Fibroblast of skin of right quadriceps (primary cell): Measurements from ENCODE around the gene NVL.

Experiments
- DNase-seq: peaks from one replicate; pipeline ENCODE4 v3.0.0-alpha.2; 2013

The NVL gene

DNA sequence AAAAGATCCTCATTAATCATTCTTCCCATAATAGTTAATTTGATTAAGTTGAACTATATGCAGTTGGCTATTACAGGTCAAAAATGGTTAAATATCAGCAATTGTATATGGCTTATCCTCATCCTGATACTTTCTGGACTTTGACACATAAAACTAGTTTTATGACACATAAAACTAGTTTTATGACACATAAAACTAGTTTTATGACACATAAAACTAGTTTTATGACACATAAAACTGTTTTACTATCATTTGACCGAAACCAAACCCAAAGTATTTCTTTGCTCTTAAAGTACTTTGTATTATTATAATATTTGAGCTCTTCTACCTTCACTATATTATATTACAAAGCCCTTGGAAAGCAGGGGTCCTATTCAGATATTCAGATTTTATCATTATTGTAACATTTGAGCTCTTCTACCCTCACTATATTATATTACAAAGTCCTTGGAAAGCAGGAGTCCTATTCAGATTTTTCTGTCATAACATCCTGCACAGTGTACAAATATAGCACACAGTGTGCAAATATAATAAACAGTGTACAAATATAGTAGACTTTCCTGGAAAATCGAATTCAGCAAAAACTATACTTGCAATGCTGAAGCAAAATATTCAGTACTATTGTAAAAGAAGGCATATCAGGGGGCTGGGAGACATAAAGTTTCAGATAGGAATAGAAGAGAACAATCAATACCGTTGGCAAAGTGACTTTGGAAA is 53.0 kb downstream of the NVL start:
- no peak for DNase-seq

DNA sequence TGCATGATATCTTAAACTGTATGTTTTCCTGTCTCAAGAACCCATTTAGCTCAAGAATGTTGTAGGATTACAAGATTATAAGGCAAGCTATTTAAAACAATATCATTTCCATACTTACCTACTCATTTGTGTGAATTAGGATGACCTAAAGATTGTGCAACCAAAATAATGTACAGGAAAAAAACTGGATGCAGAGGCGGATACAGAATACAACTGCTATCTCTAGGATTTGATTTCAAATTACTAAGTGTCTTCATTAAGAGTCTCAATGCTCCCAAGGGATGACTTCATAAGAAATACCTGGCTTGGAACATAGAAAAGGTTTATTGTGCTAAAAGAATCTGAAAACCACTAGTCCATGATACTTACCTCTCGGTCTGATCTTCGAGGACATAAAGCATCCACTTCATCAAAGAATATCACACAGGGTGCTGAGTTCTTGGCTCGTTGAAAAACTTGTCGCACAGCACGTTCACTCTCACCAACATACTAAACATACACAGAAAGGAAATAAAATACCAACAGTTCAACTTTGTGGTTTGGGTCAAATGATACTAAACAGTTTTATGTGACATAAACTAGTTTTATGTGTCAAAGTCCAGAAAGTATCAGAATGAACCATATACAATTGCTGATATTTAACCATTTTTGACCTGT is 54.9 kb downstream of the NVL start:
- no peak for DNase-seq

DNA sequence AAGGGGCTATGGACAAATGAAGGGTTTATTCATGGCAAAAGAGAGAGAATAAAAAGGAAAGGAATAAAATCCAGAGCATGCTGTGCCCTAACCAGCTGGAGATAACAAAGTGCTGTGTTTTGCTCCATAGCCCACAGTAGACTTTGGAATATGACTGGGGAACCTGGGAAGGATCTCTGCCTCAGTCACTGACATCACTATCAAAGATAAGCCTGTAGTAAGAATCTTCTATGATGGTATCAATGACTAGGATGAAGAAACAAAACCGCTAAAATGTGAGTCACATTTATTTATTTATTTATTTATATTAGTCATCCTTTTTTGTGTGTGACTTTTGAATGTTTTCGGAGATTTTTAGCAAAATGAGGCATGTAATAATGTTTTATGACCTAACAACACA is 56.3 kb downstream of the NVL start:
- DNase-seq, result peak; percentile 32

DNA sequence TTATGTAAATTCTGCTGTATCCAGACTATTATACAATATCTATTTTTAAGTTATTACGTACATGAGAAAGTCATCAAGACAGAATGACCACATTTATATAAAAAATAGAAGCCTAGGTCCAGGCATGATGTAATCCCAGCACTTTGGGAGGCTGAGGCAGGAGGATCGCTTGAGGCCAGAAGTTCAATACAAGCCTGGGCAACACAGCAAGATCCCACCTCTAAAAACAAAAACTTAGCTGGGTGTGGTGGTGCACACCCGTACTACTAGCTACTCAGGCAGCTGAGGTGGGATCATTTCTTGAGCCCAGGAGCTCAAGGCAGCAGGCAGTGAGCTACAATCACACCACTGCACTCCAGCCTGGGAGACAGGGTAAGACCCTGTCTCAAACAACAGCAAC is 58.9 kb downstream of the NVL start:
- no peak for DNase-seq

DNA sequence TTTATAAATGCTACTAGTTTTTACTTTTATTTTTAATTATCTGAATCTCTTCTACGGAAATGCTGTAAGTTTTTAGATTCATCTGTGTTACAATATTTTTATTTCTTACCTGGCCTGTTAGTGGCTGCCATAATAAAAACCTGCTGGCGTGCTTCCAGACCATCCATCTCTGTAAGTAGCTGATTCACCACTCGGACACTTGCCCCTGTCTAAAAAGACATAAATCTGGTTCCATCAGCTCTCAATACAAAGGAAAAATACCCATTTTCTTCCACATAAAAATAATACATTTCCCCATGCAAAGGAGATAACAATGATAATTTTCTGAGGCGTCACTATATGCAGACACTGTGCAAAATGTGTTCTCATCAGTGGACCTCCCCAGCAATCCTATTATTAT is 62.0 kb downstream of the NVL start:
- DNase-seq, result no peak

DNA sequence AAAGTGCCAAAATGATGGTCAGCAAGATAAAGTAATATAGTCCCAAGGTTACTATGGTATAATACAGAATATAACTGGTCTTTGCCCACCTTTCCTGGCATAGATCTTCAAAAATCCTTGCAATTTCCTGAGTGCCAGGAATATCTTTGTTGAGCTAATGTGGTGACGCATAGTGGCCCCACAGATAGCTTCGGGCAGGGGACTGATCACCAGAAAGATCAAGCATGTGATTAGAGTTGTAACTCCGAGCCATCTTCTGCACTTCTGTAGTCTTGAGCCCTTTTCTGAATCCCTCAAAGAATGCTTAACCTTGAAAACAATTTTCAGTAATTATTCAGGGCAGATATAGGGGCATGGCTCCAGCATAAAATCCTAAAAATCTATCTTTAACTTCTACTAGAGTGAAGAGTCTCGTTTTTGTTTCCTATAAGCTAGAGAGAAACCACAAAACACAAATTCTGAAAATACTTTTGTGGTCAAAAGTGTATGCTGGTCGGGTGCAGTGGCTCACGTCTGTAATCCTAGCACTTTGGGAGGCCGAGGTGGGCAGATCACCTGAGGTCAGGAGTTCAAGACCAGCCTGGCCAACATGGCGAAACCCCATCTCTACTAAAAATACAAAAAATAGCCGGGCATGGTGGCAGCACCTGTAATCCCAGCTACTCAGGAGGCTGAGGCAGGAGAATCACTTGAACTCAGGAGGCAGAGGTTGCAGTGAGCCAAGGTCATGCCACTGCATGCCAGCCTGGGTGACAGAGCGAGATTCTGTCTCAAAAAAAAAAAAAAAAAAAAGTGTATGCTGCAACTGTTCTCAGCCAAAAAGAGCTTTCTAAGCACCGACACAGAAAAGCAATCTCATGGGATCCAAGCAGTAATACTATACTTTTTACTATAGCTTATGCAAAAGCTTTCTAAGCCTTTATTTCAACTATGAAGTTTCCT is 62.8 kb downstream of the NVL start:
- no peak for DNase-seq

DNA sequence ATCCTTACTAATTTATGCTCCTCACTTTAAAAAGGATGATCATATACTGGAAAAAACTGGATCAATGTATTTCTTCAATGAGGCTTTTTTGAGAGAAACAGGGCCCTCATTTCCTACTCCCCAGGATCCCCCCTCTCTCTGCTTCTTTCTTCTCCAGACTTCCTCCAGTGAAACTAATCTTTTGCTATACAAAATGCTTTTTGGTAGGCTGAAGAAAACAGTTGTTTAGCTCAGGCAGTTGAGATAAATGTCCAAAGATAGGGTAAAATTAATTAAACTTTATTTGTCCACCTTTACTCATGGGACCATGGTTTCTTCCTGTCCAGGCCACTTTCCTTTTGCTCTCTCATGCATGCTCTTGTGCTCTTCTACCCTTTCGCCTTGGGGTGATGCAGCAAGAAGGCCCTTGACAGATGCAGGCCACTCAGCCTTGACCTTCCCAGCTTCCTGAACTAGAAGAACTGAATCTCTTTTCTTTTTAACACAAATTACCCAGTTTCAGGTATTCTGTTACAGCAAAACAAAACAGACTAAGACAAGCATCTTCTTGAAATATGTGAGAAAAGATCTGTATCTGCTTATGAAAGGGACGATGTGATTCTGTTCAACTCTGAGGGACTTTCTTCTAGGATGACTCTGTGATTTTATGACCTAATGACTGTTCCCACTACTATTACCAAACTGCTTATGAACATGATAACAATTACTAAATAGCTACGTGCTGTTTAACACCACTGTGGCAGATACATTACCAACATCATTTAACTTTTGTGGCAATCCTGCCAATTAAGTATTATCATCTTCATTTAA is 63.7 kb downstream of the NVL start:
- DNase-seq, result no peak

DNA sequence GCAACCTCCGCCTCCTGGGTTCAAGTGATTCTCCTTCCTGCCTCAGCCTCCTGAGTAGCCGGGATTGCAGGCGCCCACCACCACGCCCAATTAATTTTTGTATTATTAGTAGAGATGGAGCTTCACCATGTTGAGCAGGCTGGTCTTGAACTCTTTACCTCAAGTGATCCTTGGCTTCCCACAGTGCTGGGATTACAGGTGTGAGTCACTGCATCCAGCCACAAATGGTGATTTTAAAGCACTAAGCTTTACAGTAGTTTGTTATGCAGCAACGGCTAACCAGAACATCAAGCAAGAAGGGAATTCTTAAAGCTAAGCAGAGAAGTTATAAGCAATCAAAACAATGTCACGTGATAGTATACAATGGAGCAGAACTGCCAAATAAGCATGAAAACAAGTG is 65.7 kb downstream of the NVL start:
- DNase-seq, result no peak

DNA sequence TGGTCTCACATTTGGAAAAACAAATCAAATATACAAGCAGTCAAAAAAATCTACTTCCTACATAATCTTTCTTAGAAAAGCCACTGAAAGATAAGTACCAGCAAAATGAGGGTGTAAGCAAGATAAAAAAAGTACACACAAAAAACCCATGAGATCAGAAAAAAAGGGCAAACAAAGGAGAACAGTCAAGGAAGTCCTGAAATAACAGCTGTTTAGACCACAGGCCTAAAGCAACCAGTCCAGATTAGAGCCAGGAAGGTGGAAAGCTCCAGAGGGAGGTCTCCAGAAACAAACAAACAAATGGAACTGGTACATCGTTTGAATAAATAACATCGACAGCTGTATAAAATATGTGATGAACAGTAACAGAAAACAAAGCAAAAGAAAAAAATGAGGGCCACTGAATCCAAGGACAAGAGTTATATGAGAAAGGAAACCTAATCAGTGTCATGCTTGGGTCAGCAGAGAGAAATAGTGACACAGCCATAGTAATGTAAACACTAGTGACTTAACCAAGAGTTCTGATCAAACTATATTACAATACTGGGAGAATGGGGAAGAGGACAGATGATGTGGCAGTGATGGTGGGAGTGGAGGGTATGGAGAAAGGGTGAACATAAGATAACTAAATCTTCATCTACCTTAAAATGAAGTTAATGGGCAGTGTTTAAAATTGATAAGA is 67.5 kb downstream of the NVL start:
- DNase-seq, result no peak

DNA sequence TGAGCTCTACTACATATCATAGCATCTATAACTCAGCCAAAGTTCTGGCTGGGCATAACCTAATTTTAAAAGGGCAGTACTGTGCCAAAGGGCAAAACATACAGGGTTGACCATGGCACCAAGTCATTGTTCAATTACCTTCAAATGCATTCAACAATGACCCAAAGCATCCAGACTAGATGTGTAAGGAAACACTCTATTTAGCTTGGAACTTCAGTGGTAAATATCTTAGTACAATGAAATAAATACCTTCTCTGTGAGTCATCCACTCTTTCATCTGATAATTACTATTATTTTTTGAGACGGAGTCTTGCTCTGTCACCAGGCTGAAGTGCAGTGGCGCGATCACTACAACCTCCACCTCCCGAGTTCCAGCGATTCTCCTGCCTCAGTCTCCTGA is 70.0 kb downstream of the NVL start:
- peak; percentile 6 for DNase-seq

DNA sequence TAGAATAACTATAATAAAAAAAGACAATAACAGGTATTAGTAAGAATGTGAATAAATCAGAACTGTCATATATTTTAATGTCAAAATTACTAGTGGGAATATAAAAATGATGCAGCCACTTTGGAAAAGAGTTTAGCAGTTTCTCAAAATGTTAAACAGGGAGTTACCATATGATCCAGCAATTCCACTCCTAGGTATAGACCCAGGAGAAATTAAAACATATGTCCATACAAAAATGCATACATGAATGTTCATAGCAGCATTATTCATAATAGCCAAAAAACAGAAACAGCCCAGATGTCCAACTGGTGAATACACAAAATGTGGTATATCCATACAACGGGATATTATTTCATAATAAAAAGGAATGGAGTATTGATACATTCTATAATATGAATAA is 71.6 kb downstream of the NVL start:
- no peak for DNase-seq

DNA sequence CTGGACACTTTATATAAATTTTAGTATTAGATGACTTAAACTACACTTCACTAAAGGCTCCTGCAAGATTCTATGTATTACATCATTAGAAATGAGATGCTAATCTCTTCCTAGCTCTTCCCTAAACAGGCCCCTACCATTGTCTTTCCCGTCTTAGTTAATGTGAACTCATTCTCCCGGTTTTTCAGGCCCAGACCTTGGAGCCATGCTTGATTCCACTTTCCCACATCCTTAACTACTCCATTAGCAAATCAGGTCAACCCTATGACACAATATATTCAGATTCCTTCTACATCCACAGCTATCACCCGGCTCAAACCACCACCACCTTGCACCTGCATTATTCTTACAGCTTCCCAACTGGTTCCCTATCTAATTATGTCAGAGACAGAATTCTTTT is 73.3 kb downstream of the NVL start:
- DNase-seq, result no peak

DNA sequence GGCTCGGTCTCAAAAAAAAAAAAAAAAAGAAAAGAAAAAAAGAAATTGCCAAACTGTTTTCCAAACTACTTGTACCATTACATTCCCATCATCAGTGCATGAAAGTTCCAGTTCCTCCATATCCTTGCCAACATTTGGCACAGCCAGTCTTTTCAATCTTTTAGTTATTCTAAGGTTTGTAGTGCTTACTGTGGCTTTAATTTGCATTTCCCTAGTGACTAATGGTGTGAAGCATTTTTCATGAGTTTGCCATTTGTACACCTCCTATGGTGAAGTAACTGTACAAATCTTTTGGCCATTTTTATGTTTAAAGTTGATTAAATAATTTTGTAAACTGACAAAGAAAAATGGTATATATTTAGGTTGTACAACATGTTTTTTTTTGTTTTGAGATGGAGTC is 76.3 kb downstream of the NVL start:
- DNase-seq, result peak; percentile 28

DNA sequence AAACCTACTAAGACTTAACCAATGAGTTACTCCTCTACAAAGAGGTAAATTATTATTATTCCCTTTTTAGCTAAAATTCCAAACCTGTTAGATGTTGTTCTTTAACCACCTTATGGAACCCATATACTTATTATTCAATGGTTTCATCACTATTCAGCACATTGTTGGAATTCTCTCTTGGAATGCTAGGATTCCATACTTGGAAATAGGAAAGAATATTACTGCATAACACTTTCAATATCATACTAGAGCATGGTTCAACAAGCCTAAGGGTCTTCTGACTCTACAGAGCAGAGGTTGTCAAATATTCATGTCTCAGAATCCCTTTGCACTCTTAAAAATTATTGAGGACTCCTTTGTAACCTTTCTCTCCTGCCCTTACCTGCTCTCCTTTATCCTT is 77.5 kb downstream of the NVL start:
- DNase-seq, result peak; percentile 9

DNA sequence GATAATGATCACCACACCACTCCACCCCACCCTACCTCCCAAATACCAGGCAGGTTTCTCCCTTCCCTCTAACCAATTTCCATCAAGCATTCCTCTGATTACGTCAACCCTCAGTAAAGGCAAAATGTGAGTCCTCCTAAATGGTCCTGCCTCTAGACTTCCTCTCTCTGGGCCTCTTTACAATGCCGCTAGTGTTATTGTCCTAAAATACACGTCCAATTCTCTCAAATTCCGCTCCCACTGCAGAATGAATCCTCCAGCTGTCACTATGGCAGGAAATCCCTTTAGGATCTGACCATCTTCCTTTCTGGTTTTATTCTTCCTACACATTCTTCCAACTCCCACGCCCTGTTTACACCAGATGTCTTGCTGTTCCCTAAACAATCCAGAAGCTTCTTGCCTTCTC is 78.2 kb downstream of the NVL start:
- no peak for DNase-seq

DNA sequence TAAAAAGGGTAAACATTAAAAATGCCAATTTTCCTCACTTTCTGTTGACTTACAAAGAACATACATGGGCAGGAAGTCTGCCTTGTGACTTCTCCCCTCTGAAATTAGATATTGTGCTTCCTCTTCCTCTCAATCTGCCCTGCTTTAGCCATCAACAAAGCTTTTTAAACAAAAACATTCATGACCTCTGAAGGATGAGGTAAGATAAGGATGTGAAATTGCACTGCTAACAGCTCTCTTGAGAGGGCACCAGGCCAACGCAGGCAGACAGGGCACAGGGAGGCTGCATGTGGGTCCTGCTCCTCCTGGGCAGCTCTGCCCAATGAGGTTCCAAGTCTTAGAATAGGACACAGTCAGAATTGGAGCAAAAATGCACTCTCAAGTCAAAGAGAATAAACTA is 84.8 kb downstream of the NVL start:
- no peak for DNase-seq

DNA sequence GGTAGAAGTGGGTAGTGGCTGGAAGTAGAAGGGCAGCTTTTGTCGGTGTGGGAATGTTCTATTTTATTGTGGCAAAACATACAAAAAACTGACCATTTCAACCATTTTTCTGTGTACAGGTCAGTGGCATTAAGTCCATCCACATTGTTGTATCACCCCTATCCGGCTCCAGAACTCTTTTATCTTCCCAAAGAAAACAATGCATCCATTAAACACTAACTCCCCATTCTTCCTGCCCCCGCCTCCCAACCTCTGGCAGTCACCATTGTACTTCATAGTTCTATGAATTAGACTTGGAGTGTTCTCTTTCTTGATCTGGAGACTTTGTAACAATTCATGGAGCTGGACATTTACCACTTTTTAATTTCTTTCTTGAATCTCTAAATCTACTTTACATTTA is 91.2 kb downstream of the NVL start:
- no peak for DNase-seq

DNA sequence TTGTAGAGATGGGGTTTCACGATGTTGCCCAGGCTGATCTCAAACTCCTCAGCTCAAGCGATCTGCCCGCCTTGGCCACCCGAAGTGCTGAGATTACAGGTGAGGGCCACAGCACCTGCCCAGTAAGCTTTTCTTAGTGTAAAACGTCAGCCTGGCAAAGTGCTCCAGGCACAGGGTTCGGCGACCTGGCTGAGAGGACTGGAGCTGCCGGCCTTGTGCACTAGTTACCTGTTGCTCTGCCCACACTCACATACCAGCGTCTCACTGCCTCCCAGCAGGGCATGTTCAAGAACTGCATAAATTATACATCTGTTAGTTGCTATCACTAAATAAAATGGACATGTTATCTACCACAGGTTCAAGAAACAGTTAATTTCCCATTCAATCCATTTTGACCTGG is 91.8 kb downstream of the NVL start:
- no peak for DNase-seq

DNA sequence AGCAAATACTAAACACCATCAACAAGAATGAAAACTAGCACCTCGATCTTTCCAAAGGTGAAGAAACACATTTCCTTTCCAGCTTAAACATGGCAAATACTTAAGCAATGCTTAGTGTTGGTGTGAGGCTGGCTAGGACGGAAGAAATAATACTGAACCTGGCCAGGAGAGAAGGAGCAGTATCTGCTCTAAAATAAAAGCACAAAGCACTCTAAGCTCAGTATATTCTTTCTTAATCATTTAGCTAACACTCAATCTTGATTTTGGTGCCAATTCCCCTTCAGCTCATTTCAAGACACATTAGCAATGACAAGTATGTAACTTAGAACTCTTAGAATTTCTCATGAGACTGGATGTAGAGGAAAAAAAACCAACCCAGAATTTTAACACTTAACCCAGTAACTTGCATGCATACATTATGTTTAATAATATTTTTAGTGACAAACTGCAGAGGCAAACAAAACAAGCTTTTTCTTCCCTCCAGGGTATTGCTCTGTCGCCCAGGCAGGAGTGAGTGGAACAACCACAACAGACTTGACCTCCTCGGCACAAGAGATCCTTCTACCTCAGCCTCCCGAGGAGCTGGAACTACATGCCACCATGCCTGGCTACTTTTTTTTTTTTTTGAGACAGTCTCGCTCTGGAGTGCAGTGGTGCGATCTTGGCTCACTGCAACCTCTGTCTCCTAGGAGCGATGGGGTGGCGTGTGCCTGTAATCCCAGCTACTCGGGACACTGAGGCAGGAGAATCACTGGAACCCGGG is 92.7 kb downstream of the NVL start:
- DNase-seq, result no peak

DNA sequence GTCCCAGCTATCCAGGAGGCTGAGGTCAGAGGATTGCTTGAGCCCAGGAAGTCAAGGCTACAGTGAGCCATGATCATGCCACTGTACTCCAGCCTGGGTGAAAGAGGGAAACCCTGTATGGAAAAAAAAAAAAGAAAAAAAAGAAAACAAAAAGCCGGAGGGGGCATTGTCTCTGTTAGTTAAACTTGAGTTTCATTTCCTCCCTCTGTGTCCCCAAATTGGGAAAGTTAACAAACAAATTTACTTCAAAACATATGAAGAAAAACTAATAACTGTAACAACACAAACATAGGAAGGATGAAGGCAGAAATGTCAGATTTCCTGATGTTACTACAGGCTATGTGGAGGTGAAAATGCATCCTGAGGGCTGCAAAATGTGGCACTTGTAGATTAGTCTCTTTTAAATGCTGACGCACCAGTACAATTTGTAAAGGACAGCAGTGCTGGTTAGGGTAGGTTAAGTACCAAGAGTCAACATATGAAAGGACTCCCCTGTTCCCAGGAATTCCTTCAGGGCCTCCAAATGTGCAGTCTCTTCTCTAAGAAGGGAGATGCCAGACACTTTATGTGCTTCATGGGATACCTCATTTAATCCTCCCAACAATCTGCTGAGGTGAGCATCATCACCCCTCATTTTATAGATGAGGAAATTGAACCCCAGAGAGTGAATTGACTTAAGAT is 94.0 kb downstream of the NVL start:
- no peak for DNase-seq

DNA sequence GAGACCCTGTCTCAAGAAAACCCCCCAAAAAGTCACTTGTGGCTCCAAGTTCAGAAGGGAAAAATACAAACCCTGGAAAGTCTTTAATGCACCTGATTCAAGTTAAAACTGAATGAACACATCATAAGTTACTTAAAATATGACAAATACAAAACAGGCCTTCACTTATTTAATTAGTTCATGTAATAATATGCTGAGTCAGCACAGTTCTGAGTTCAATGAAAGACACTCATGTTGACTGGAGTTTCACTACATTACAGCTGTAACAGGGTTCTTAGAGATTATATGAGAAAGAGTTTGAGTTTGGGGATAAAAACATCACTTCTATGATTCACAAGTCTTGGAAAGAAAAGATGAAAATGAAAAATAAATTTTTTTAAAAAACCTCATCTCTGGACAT is 96.0 kb downstream of the NVL start:
- no peak for DNase-seq
